HCT116 (cell line): ENCODE data around the gene AMOTL2. TPM values are rescaled to one million over a fixed set of nuclear protein-coding genes. Genes with fewer than 3 reads are reported as not detected.

Experiments
- ATAC-seq: fragments of 200-7000 bp; cut with Tn5 transposase; 2 replicates; pipeline ENCODE4 v1.9.1; 2020; ENCODE audit warnings: mild to moderate bottlenecking, moderate library complexity
- BruUV-seq: library from RNA; stranded (reverse); fragments of 400-500 nt; replicated peaks from 2 replicates; lab custom pipeline; 2021; lab: Mats Ljungman, UMichigan
- CTCF ChIA-PET: fragments of 300-600 bp; sonication (Branson Sonifier 250); formaldehyde crosslinking; loops from one replicate; lab custom pipeline; 2021; ENCODE audit warnings: antibody characterized with exemption; lab: Charles Lee
- POLR2A ChIA-PET: fragments of 300-600, 350-600 bp; sonication (Branson Sonifier 250); formaldehyde crosslinking; loops from one replicate; lab custom pipeline; 2021; ENCODE audit warnings: antibody characterized with exemption; lab: Charles Lee
- RAD21 ChIA-PET, 2 experiments: fragments of 300-600 bp; sonication (Branson Sonifier 250); formaldehyde crosslinking; loops; one replicate each; lab custom pipeline; 2023; ENCODE audit warnings: low total read pairs in 2 of 2; ENCODE audit not compliant: uncharacterized antibody in 2 of 2, unreplicated experiment in 2 of 2, low non-redundant PET in 1 of 2; lab: Charles Lee
- DNase-seq: peaks from one replicate; pipeline ENCODE4 v3.0.0-alpha.2; 2010; ENCODE audit warnings: low read depth, low spot score
- H2AFZ ChIP-seq: fragments of 200-600 bp; shearing (Covaris generic), sonication (generic); 2 replicates; pipeline ENCODE4 v1.6.1; 2017; ENCODE audit warnings: low read depth, mixed run types, mixed read lengths, antibody characterized with exemption, low read length; ENCODE audit not compliant: poor library complexity, severe bottlenecking
- H3K27ac ChIP-seq: 2 replicates; pipeline ENCODE4 v1.5.1; 2012; ENCODE audit warnings: low read depth, low read length
- H3K27me3 ChIP-seq: fragments of 200-600 bp; sonication (generic); 2 replicates; pipeline ENCODE4 v1.6.1; 2016; ENCODE audit warnings: mixed run types, low read length, mixed read lengths; ENCODE audit not compliant: insufficient read depth
- H3K36me3 ChIP-seq, 2 experiments: fragments of 200-500 bp in 1 of 2; fragments of 200-600 bp in 1 of 2; sonication (Bioruptor generic) in 1 of 2; sonication (generic) in 1 of 2; 2 replicates each; pipeline versions ENCODE4 v1.5.1 to v1.6.1; 2014 to 2016; ENCODE audit warnings: low read length in 2 of 2, inconsistent platforms in 1 of 2, mixed read lengths in 1 of 2, mixed run types in 1 of 2; ENCODE audit not compliant: insufficient read depth in 2 of 2, control insufficient read depth in 1 of 2
- H3K4me1 ChIP-seq, 2 experiments: fragments of 200-600 bp in 1 of 2; sonication (generic) in 1 of 2; 2 replicates each; pipeline versions ENCODE4 v1.5.1 to v1.6.1; 2012 to 2017; ENCODE audit warnings: low read length in 2 of 2, inconsistent platforms in 1 of 2, mild to moderate bottlenecking in 1 of 2, mixed read lengths in 1 of 2, mixed run types in 1 of 2, moderate library complexity in 1 of 2; ENCODE audit not compliant: insufficient read depth in 2 of 2, control insufficient read depth in 1 of 2
- H3K4me2 ChIP-seq: fragments of 200-600 bp; sonication (generic); 2 replicates; pipeline ENCODE4 v1.6.1; 2017; ENCODE audit warnings: mixed run types, low read length, mixed read lengths
- H3K4me3 ChIP-seq, 2 experiments: fragments of 200-600 bp in 1 of 2; sonication (generic) in 1 of 2; replicated peaks in 1 of 2; 2 replicates each; pipeline ENCODE4 v1.5.1; 2011 to 2016; ENCODE audit warnings: low read length in 2 of 2, control low read depth in 1 of 2, low read depth in 1 of 2, mild to moderate bottlenecking in 1 of 2, mixed read lengths in 1 of 2, mixed run types in 1 of 2
- H3K79me2 ChIP-seq: fragments of 200-600 bp; sonication (generic); 2 replicates; pipeline ENCODE4 v1.6.1; 2017; ENCODE audit warnings: mild to moderate bottlenecking, mixed run types, low read length, moderate library complexity, mixed read lengths; ENCODE audit not compliant: insufficient read depth
- H3K9ac ChIP-seq: fragments of 200-600 bp; sonication (generic); 2 replicates; pipeline ENCODE4 v1.6.1; 2016; ENCODE audit warnings: low read length, mixed read lengths
- H3K9me2 ChIP-seq: fragments of 200-600 bp; sonication (generic), shearing (Covaris generic); 2 replicates; pipeline ENCODE4 v1.6.1; 2017; ENCODE audit warnings: mixed run types, mild to moderate bottlenecking, moderate library complexity; ENCODE audit not compliant: insufficient read depth
- H3K9me3 ChIP-seq, 2 experiments: fragments of 200-500 bp in 1 of 2; fragments of 200-600 bp in 1 of 2; sonication (Bioruptor generic) in 1 of 2; sonication (generic) in 1 of 2; 2 replicates each; pipeline ENCODE4 v1.6.1; 2014 to 2017; ENCODE audit warnings: low read length in 2 of 2, mixed read lengths in 2 of 2, inconsistent platforms in 1 of 2, low read depth in 1 of 2, mild to moderate bottlenecking in 1 of 2, mixed run types in 1 of 2, moderate library complexity in 1 of 2; ENCODE audit not compliant: control insufficient read depth in 1 of 2, insufficient read depth in 1 of 2
- H4K20me1 ChIP-seq: fragments of 200-600 bp; sonication (generic), shearing (Covaris generic); 2 replicates; pipeline ENCODE4 v1.6.1; 2017; ENCODE audit warnings: mixed run types, mild to moderate bottlenecking, moderate library complexity; ENCODE audit not compliant: insufficient read depth
- ATF3 ChIP-seq: IDR thresholded peaks from 2 replicates; pipeline ENCODE4 v1.6.1; 2012
- CBX3 ChIP-seq: IDR thresholded peaks from 2 replicates; pipeline ENCODE4 v1.6.1; 2012; ENCODE audit warnings: low read depth
- EGR1 ChIP-seq: IDR thresholded peaks from 2 replicates; pipeline ENCODE4 v1.6.1; 2012; ENCODE audit warnings: low read depth
- EZH2 ChIP-seq: fragments of 200-600 bp; sonication (generic); IDR thresholded peaks from 2 replicates; pipeline ENCODE4 v1.6.1; 2017; ENCODE audit warnings: antibody characterized with exemption, mixed run types
- EZH2phosphoT487 ChIP-seq: fragments of 200-600 bp; IDR thresholded peaks from 2 replicates; pipeline ENCODE4 v1.6.1; 2018; ENCODE audit warnings: antibody characterized with exemption, borderline replicate concordance
- MAX ChIP-seq: IDR thresholded peaks from 2 replicates; pipeline ENCODE4 v1.6.1; 2012
- POLR2AphosphoS5 ChIP-seq: IDR thresholded peaks from 2 replicates; pipeline ENCODE4 v1.6.1; 2011; ENCODE audit warnings: mild to moderate bottlenecking, low read depth, low read length, moderate library complexity
- SRF ChIP-seq: IDR thresholded peaks from 2 replicates; pipeline ENCODE4 v1.6.1; 2012; ENCODE audit warnings: low read depth
- TCF7L2 ChIP-seq: IDR thresholded peaks from 2 replicates; pipeline ENCODE4 v1.7.0; 2011; ENCODE audit warnings: borderline replicate concordance, inconsistent platforms; ENCODE audit not compliant: insufficient read depth, insufficient read length; ENCODE audit errors: extremely low read depth
- YY1 ChIP-seq: IDR thresholded peaks from 2 replicates; pipeline ENCODE4 v1.6.1; 2011; ENCODE audit warnings: low read length, low read depth, moderate library complexity, mild to moderate bottlenecking; ENCODE audit not compliant: insufficient replicate concordance; ENCODE audit errors: extremely low read depth
- ZBTB33 ChIP-seq: IDR thresholded peaks from 2 replicates; pipeline ENCODE4 v1.6.1; 2011; ENCODE audit warnings: mild to moderate bottlenecking, low read length, moderate library complexity; ENCODE audit not compliant: insufficient replicate concordance; ENCODE audit errors: extremely low read depth
- intact Hi-C: fragments of 100-400 bp; cut with micrococcal nuclease; formaldehyde crosslinking; loops from 2 replicates; pipeline ENCODE4 v1.10.0; 2022
- total RNA-seq: library from RNA; stranded (reverse); gene quantifications from one replicate; pipeline ENCODE4 v1.2.1, GENCODE V29; 2021; ENCODE audit not compliant: unreplicated experiment

The AMOTL2 gene
- total RNA-seq, 1 experiment from 2014 or later = 54.0 TPM

GRCh38 chr3:134323966-134324962 lies 50.0 kb downstream of the AMOTL2 start:
- no peak overlapping the region for H3K4me3 ChIP-seq
- no peak overlapping the region for H3K27ac ChIP-seq
- no TSS peak for BruUV-seq
- no peaks in the 10 kb centered on the region for H3K27me3 ChIP-seq
- ATAC-seq (no peak), DNase-seq (no peak)
- no peaks in the 10 kb centered on the region for H3K9me3 ChIP-seq
- H4K20me1 ChIP-seq = no peaks in the 10 kb centered on the region
- TF ChIP-seq ZBTB33 (no peak), MAX (no peak), EZH2 (no peak), POLR2AphosphoS5 (no peak), SRF (no peak), TCF7L2 (no peak), CBX3 (no peak), EZH2phosphoT487 (no peak), YY1 (no peak), ATF3 (no peak), EGR1 (no peak)
- intact Hi-C loops = no loop called here
- CTCF ChIA-PET = no interaction called here
- POLR2A ChIA-PET = no interaction called here
- RAD21 ChIA-PET = no interaction called here
- H3K4me1 ChIP-seq = peaks cover 41 to 59% of the 10 kb centered on the region in 2 experiments
- H3K9me2 ChIP-seq = no peaks in the 10 kb centered on the region
- H3K36me3 ChIP-seq = no peaks in the 10 kb centered on the region
- no peak overlapping the region for H3K9ac ChIP-seq
- H3K4me2 ChIP-seq = no peak overlapping the region
- H3K79me2 ChIP-seq = no peaks in the 10 kb centered on the region
- no peak overlapping the region for H2AFZ ChIP-seq
